ENCODE measurements around the gene PDXK.

The PDXK gene

DNA sequence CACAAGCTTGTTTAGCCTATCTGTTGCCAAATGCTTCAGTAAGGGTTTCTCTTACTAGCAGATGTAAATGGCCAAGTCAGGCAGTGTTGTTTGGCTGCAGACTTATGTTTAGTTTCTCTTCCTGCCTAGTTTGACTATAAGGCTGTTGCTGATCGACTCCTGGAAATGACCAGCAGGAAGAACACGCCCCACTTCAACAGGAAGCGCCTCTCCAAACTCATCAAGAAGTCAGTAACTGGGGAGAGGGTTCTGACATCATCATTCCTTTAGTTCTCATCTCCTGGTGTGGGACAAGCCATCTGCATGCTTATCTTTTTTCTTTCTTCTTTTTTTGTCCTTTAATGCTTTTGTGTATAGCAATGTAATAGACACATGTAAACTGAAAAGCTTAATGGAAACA is 34.5 kb upstream of the PDXK start:
- TF ChIP-seq, protein P1, sequence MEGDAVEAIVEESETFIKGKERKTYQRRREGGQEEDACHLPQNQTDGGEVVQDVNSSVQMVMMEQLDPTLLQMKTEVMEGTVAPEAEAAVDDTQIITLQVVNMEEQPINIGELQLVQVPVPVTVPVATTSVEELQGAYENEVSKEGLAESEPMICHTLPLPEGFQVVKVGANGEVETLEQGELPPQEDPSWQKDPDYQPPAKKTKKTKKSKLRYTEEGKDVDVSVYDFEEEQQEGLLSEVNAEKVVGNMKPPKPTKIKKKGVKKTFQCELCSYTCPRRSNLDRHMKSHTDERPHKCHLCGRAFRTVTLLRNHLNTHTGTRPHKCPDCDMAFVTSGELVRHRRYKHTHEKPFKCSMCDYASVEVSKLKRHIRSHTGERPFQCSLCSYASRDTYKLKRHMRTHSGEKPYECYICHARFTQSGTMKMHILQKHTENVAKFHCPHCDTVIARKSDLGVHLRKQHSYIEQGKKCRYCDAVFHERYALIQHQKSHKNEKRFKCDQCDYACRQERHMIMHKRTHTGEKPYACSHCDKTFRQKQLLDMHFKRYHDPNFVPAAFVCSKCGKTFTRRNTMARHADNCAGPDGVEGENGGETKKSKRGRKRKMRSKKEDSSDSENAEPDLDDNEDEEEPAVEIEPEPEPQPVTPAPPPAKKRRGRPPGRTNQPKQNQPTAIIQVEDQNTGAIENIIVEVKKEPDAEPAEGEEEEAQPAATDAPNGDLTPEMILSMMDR (IDR thresholded peaks at IDR 0.05; ENCODE audit: low read depth, low read length): no peak
- no peak for DNase-seq (ENCODE audit: extremely low read depth, low read depth)

DNA sequence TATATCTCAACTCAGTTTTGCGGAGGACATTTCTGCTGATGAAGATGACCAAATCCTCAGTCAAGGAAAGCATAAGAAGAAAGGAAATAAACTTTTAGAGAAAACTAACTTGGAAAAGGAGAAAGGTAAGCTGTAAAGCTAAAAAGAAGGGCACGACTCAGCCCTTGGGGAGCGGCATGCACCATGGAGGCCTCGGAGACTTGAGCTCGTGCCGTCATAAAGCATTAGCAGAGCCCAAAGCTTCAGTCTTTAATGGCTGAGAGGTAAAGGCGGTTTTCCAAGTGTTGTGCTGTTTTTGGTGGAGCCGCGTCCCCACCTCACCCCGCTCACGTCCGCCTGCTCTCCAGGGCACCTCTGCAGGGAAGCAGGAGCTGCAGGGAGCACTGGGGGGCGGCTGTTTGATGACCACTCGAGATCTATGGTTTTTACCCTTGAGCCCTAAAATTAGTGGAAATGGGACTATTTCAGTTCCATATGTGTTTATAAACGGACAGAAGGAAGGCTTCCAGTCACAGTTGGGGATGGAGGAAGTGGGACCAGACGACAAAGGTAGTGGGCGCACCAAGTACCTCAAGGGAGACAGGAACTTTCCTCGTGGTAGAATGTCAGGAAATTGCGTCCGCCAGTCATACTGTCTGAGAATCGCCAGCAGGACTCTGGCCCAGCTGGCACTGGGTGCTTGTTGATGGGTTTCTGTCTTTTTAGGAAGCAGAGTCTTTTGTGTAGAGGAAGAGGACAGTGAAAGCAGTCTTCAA is 31.9 kb upstream of the PDXK start:
- no peak for DNase-seq (ENCODE audit: extremely low read depth, low read depth)
- TF ChIP-seq, protein P1 (IDR thresholded peaks at IDR 0.05; ENCODE audit: low read depth, low read length): no peak

DNA sequence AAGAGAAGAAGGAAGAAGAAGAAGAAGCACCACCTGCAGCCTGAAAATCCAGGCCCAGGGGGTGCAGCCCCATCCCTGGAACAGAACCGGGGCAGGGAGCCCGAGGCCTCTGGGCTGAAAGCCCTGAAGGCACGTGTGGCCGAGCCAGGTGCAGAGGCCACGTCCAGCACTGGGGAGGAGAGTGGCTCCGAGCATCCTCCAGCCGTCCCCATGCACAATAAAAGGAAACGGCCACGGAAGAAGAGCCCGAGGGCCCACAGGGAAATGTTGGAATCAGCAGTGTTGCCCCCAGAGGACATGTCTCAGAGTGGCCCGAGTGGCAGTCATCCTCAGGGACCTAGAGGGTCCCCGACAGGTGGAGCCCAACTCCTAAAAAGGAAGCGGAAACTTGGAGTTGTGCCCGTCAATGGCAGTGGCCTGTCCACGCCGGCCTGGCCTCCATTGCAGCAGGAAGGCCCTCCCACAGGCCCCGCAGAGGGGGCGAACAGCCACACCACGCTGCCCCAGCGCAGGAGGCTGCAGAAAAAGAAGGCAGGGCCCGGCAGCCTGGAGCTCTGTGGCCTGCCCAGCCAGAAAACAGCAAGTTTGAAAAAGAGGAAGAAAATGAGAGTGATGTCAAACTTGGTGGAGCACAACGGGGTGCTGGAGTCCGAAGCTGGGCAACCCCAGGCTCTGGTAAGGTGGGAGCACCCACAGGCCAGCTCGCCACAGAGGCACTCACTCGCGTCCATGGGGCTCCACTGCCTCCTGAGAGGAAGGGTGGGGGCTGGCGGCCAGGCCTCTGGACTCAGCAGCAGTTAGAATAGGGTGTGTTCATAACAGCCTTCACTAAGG is 31.1 kb upstream of the PDXK start:
- DNase-seq (ENCODE audit: extremely low read depth, low read depth): no peak
- TF ChIP-seq, protein P1 (IDR thresholded peaks at IDR 0.05; ENCODE audit: low read depth, low read length): no peak

DNA sequence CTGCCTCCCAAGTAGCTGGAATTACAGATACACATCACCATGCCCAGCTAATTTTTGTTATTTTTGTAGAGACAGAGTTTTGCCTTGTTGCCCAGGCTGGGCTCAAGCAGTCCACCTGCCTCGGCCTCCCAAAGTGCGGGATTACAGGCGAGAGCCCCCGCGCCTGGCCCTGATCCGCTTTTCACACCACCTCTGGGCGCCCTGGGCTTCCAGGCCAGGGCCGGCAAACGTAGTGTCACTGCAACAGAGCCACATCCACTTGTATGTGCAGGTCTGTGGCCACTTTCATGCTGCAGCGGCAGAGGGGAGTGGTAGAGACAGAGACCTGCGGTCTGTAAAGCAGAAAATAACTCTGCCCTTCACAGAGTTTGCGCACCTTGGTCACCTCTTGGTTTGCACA is 30.0 kb upstream of the PDXK start:
- DNase-seq (ENCODE audit: extremely low read depth, low read depth): no peak
- TF ChIP-seq, protein P1 (IDR thresholded peaks at IDR 0.05; ENCODE audit: low read depth, low read length): no peak

DNA sequence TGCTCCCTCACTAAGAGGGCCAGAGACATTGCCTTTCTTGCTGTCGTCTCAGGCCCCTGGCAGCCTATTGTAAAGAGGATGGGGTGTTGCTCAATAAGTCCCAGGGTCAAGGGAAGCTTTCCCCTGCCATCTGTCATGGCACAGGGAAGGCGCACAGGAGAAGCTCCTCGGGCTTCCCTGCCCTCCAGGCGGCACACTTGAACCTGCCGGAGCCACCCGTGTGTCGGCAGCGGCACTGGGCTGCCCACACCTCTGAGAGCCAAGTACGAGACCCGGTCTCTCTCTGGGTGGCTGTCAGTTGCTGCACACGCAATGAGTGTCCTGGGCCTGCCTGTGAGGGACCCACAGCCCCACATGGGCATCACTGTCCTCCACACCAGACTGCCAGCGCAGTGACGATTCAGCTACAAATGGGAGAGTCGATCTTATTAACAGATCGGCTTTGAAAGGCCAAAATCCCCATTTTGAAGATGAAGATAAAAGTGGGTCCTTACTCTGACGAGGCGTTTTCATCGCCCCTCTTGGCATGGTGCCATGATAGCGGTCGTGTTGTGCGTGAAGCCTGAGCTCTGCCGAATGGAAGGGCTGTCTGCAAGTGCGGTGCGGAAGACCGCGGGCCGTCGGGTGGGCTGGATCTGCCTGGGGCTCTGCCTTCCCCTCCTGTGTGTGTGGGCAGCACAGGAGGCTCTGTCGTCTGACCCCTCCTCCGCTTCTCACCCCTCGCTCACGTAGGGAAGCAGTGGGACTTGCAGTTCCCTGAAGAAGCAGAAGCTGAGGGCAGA is 29.2 kb upstream of the PDXK start:
- TF ChIP-seq, protein P1 (IDR thresholded peaks at IDR 0.05; ENCODE audit: low read depth, low read length): no peak
- no peak for DNase-seq (ENCODE audit: extremely low read depth, low read depth)

DNA sequence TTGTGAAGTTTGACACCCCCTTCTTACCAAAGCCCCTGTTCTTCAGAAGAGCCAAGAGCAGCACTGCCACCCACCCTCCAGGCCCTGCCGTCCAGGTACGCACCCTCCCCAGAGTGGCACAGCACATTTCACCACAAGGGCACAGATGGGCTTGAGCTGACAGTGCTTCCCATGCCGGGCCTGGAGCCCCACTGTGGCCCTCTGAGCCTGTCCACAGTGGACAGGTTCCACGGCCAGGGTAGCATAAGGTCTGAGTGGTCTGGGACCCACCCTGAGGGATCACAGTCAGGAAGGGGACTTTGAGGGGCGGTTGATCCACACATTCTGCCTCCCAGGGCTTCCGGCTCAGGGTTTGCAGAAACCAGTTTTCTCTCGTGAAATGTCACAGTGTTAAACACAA is 28.6 kb upstream of the PDXK start:
- TF ChIP-seq, protein P1 (IDR thresholded peaks at IDR 0.05; ENCODE audit: low read depth, low read length): no peak

More for the DNA sequence above, 28.6 kb upstream of the PDXK start:
- DNase-seq (ENCODE audit: extremely low read depth, low read depth): no peak
